Measurements from ENCODE around the gene FBXO28.

The FBXO28 gene

GRCh38 chr1:224211206-224211962, 97.5 kb downstream of the FBXO28 start:
- H3K4me3 ChIP-seq (ENCODE audit: low read depth, low read length) = no peak overlapping the region
- no peak for TF ChIP-seq CTCF (IDR thresholded peaks at IDR 0.05; ENCODE audit: low read depth, low read length)
